ENCODE measurements around the gene ORC2. TPM values are rescaled to one million over a fixed set of nuclear protein-coding genes. Genes with fewer than 3 reads are reported as not detected.
A peak's percentile ranks its signal among the peaks of the same experiment; 100 is the strongest.

ORC2 gene
- total and polyA plus RNA-seq, 10 of the 15 experiments (the other 5 are each of a cell fraction or from before 2014, with no cell fraction given), result 6.1 to 36.9 (median 17.6) TPM

DNA sequence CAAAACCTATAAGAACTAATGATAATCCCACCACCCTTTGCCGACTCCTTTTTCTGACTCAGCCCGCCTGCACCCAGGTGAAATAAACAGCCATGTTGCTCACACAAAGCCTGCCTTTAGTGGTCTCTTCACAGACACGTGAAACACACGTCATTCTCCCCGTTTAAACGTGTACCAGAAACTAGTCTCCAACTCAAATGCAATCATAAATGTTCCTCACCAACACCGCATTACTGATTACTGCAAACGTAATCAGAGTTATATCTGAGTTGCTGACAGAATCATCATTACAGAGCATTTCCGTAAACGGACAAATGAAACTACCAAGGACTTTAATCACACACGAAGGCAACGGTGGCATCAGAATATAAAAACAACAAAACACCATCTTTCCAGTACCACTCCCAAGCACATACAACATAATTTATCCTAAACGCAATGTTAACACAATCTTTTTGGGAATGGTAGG lies 100.9 kb downstream of the ORC2 start (continued):
- no peak for TF ChIP-seq SMARCA5 (IDR thresholded peaks at IDR 0.05)
- TF ChIP-seq NFYA (IDR thresholded peaks at IDR 0.05; ENCODE audit: borderline replicate concordance, low read depth, low read length), result no peak
- TF ChIP-seq ASH2L (IDR thresholded peaks at IDR 0.05; ENCODE audit: borderline replicate concordance, low read depth), result no peak
- TF ChIP-seq MYB (IDR thresholded peaks at IDR 0.05; ENCODE audit: borderline replicate concordance, low read depth, low read length), result no peak

DNA sequence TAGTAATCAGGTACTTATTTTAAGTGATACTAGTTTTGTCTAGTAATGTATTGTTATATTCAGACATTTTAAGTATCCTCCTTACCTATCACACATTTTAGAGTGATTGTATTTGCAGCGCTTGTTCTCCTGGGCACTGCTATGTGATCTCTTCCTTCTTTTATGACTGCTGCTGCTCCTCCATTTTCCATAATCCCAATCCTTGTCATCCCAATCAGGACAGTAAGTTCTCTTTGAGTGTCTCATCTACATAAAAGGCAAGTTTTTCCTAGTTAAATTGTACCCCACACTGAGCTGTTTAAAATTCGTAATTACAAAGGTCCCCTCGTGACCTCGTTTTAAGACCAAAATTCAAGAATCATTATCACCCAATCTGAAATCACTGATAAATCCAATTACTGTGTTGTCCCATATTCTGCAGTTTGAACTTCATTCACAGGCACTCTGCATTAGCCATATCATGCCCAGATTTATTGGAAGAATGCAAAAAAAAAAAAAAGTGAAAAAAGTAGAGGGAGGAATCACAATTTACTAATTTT lies 101.8 kb downstream of the ORC2 start:
- ChIA-PET SMC1A (ENCODE audit: uncharacterized antibody, unreplicated experiment) (interaction anchor here (1.7 kb wide), 1 partner anchor 47 kb away, joined by 9 read pairs; no protein-coding TSS in a partner anchor), CTCF (interaction anchor here (0.6 to 1.4 kb wide), 5 partner anchors 20 to 1316 kb away, joined by 3 to 4 read pairs (median 4); no protein-coding TSS in a partner anchor), POLR2A (interaction anchor here (0.6 to 0.7 kb wide), 5 partner anchors 149 to 1505 kb away, joined by 3 to 7 read pairs (median 3); no protein-coding TSS in a partner anchor), RAD21 (ENCODE audit: unreplicated experiment) (no interaction called here)
- no peak for ATAC-seq
- peak overlapping the region; percentile 95 for H3K4me2 ChIP-seq (ENCODE audit: control insufficient read depth, insufficient read depth)
- H3K9ac ChIP-seq (ENCODE audit: control insufficient read depth, insufficient read depth, low read length), result peak overlapping the region; percentile 51
- intact Hi-C loops (cut with micrococcal nuclease; ENCODE audit: unreplicated experiment), result loop anchor here (10.0 kb wide), 1 partner anchor 1513 kb away; the partner anchor contains the start of gene BMPR2
- no TSS peak for BruUV-seq (replicated peaks)
- peak overlapping the region; percentile 100 for H3K4me3 ChIP-seq
- peaks cover 5% of the 10 kb centered on the region; the same call in 1 of the 2 replicates for H4K20me1 ChIP-seq (ENCODE audit: control insufficient read depth, insufficient read depth)
- no peaks in the 10 kb centered on the region for H3K4me1 ChIP-seq (ENCODE audit: control insufficient read depth, insufficient read depth, low read length)
- in situ Hi-C loops (cut with MboI), result no loop called here
- no peaks in the 10 kb centered on the region for H3K9me3 ChIP-seq (replicated peaks; ENCODE audit: control insufficient read depth, insufficient read depth, low read length)
- WGBS (ENCODE audit: insufficient coverage, insufficient replicate concordance, low lambda C conversion rate, missing lambda C conversion rate), result 11% methylated on average over 4 of the region's 4 CpGs
- peaks cover 76% of the 10 kb centered on the region for H3K79me2 ChIP-seq (ENCODE audit: control insufficient read depth, insufficient read depth, low read length)
- FAIRE-seq, result no peak
- peaks cover 6 to 33% of the 10 kb centered on the region in 2 experiments for H3K36me3 ChIP-seq (ENCODE audit: control insufficient read depth in 2 of 2, insufficient read depth in 2 of 2, low read length in 1 of 2)
- no peak overlapping the region for H2AFZ ChIP-seq (ENCODE audit: control insufficient read depth, low read depth, low read length)
- H3K27ac ChIP-seq (ENCODE audit: control insufficient read depth, insufficient read depth), result peak overlapping the region; percentile 51
- no peak for DNase-seq (ENCODE audit: low read depth, low spot score)
- H3K27me3 ChIP-seq (replicated peaks in 1 of 2; ENCODE audit: control insufficient read depth in 2 of 2, insufficient read depth in 2 of 2, low read length in 1 of 2), result no peaks in the 10 kb centered on the region
- TF ChIP-seq, protein P1, sequence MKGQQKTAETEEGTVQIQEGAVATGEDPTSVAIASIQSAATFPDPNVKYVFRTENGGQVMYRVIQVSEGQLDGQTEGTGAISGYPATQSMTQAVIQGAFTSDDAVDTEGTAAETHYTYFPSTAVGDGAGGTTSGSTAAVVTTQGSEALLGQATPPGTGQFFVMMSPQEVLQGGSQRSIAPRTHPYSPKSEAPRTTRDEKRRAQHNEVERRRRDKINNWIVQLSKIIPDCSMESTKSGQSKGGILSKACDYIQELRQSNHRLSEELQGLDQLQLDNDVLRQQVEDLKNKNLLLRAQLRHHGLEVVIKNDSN (IDR thresholded peaks at IDR 0.05; ENCODE audit: borderline replicate concordance, extremely low read length, insufficient read depth, low read depth, low read length), result no peak
- TF ChIP-seq MXI1 (IDR thresholded peaks at IDR 0.05; ENCODE audit: low read depth, low read length) (no peak), TBL1XR1 (IDR thresholded peaks at IDR 0.05; ENCODE audit: low read depth, low read length) (no peak), PAX5 (IDR thresholded peaks at IDR 0.05; ENCODE audit: borderline replicate concordance, low read depth, low read length) (no peak), KAT2A (conservative IDR thresholded peaks at IDR 0.05; ENCODE audit: control insufficient read depth, low read depth, low read length) (no peak), YBX1 (IDR thresholded peaks at IDR 0.05) (no peak), NBN (IDR thresholded peaks at IDR 0.05) (no peak), ZNF622 (IDR thresholded peaks at IDR 0.05) (no peak)
- TF ChIP-seq, protein P2, sequence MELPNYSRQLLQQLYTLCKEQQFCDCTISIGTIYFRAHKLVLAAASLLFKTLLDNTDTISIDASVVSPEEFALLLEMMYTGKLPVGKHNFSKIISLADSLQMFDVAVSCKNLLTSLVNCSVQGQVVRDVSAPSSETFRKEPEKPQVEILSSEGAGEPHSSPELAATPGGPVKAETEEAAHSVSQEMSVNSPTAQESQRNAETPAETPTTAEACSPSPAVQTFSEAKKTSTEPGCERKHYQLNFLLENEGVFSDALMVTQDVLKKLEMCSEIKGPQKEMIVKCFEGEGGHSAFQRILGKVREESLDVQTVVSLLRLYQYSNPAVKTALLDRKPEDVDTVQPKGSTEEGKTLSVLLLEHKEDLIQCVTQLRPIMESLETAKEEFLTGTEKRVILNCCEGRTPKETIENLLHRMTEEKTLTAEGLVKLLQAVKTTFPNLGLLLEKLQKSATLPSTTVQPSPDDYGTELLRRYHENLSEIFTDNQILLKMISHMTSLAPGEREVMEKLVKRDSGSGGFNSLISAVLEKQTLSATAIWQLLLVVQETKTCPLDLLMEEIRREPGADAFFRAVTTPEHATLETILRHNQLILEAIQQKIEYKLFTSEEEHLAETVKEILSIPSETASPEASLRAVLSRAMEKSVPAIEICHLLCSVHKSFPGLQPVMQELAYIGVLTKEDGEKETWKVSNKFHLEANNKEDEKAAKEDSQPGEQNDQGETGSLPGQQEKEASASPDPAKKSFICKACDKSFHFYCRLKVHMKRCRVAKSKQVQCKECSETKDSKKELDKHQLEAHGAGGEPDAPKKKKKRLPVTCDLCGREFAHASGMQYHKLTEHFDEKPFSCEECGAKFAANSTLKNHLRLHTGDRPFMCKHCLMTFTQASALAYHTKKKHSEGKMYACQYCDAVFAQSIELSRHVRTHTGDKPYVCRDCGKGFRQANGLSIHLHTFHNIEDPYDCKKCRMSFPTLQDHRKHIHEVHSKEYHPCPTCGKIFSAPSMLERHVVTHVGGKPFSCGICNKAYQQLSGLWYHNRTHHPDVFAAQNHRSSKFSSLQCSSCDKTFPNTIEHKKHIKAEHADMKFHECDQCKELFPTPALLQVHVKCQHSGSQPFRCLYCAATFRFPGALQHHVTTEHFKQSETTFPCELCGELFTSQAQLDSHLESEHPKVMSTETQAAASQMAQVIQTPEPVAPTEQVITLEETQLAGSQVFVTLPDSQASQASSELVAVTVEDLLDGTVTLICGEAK (IDR thresholded peaks at IDR 0.05; ENCODE audit: borderline replicate concordance), result no peak
- TF ChIP-seq, protein P3, sequence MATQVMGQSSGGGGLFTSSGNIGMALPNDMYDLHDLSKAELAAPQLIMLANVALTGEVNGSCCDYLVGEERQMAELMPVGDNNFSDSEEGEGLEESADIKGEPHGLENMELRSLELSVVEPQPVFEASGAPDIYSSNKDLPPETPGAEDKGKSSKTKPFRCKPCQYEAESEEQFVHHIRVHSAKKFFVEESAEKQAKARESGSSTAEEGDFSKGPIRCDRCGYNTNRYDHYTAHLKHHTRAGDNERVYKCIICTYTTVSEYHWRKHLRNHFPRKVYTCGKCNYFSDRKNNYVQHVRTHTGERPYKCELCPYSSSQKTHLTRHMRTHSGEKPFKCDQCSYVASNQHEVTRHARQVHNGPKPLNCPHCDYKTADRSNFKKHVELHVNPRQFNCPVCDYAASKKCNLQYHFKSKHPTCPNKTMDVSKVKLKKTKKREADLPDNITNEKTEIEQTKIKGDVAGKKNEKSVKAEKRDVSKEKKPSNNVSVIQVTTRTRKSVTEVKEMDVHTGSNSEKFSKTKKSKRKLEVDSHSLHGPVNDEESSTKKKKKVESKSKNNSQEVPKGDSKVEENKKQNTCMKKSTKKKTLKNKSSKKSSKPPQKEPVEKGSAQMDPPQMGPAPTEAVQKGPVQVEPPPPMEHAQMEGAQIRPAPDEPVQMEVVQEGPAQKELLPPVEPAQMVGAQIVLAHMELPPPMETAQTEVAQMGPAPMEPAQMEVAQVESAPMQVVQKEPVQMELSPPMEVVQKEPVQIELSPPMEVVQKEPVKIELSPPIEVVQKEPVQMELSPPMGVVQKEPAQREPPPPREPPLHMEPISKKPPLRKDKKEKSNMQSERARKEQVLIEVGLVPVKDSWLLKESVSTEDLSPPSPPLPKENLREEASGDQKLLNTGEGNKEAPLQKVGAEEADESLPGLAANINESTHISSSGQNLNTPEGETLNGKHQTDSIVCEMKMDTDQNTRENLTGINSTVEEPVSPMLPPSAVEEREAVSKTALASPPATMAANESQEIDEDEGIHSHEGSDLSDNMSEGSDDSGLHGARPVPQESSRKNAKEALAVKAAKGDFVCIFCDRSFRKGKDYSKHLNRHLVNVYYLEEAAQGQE (IDR thresholded peaks at IDR 0.05; ENCODE audit: low read depth, low read length), result no peak

All from GM12878 (cell line).